Activated T-cell treated with anti-CD3 and anti-CD28 coated beads, Interleukin-2, amount 50 U/mL, for 24 hours (primary cell): Measurements from ENCODE around the gene ALKBH2.
"Not testable (repeated sequence)": the region's sequence is repeated elsewhere in the genome, so short reads cannot be mapped to it uniquely, and the experiment has no call there.

Experiments used
- DNase-seq: peaks from one replicate; pipeline ENCODE4 v3.0.0-alpha.2; 2020
- H3K27ac Mint-ChIP-seq: 2 replicates; pipeline ENCODE4 v1.8.0; 2020; ENCODE audit warnings: mild to moderate bottlenecking, mixed read lengths
- H3K27me3 Mint-ChIP-seq: 2 replicates; pipeline ENCODE4 v1.8.0; 2020; ENCODE audit warnings: mixed read lengths
- H3K36me3 Mint-ChIP-seq: 2 replicates; pipeline ENCODE4 v1.8.0; 2020; ENCODE audit warnings: low read depth, mixed read lengths
- H3K4me1 Mint-ChIP-seq: 2 replicates; pipeline ENCODE4 v1.8.0; 2020; ENCODE audit warnings: low read depth, mixed read lengths
- H3K4me3 Mint-ChIP-seq: 2 replicates; pipeline ENCODE4 v1.8.0; 2020; ENCODE audit warnings: mild to moderate bottlenecking, moderate library complexity, mixed read lengths
- H3K9me3 Mint-ChIP-seq: 2 replicates; pipeline ENCODE4 v1.8.0; 2020; ENCODE audit warnings: mixed read lengths

The ALKBH2 gene

GRCh38 chr12:109065853-109066193, 27.4 kb downstream of the ALKBH2 start:
- Mint-ChIP-seq H3K36me3 (peaks cover 44% of the 10 kb centered on the region), H3K27ac (no peak overlapping the region), H3K4me3 (no peak overlapping the region), H3K9me3 (no peaks in the 10 kb centered on the region), H3K27me3 (no peaks in the 10 kb centered on the region), H3K4me1 (peaks cover 4% of the 10 kb centered on the region)
- no peak for DNase-seq

GRCh38 chr12:109065154-109065852, 28.0 kb downstream of the ALKBH2 start:
- Mint-ChIP-seq H3K9me3 (no peaks in the 10 kb centered on the region), H3K27ac (no peak overlapping the region), H3K4me1 (peaks cover 4% of the 10 kb centered on the region), H3K4me3 (no peak overlapping the region), H3K36me3 (peaks cover 41% of the 10 kb centered on the region), H3K27me3 (no peaks in the 10 kb centered on the region)
- DNase-seq = no peak

- Mint-ChIP-seq H3K9me3 (no peaks in the 10 kb centered on the region), H3K36me3 (peaks cover 39% of the 10 kb centered on the region), H3K27me3 (no peaks in the 10 kb centered on the region), H3K4me3 (no peak overlapping the region), H3K27ac (no peak overlapping the region), H3K4me1 (peaks cover 4% of the 10 kb centered on the region)
- DNase-seq = no peak
Measured at GRCh38 chr12:109064143-109064542, 29.1 kb downstream of the ALKBH2 start.

- H3K4me1 Mint-ChIP-seq = peaks cover 15% of the 10 kb centered on the region
- H3K27ac Mint-ChIP-seq = no peak overlapping the region
- H3K27me3 Mint-ChIP-seq = no peaks in the 10 kb centered on the region
- DNase-seq = no peak
- H3K36me3 Mint-ChIP-seq = peaks cover 36% of the 10 kb centered on the region
- H3K9me3 Mint-ChIP-seq = no peaks in the 10 kb centered on the region
- H3K4me3 Mint-ChIP-seq = no peak overlapping the region
Measured at GRCh38 chr12:109058773-109059172, 34.5 kb downstream of the ALKBH2 start.

- Mint-ChIP-seq H3K4me1 (peaks cover 16% of the 10 kb centered on the region), H3K36me3 (peaks cover 37% of the 10 kb centered on the region), H3K27ac (no peak overlapping the region), H3K9me3 (no peaks in the 10 kb centered on the region), H3K27me3 (no peaks in the 10 kb centered on the region), H3K4me3 (no peak overlapping the region)
- no peak for DNase-seq
Measured at GRCh38 chr12:109057376-109057775, 35.9 kb downstream of the ALKBH2 start.

- DNase-seq = no peak
- H3K4me3 Mint-ChIP-seq = no peak overlapping the region
- H3K36me3 Mint-ChIP-seq = peaks cover 41% of the 10 kb centered on the region
- H3K4me1 Mint-ChIP-seq = peaks cover 20% of the 10 kb centered on the region
- no peaks in the 10 kb centered on the region for H3K9me3 Mint-ChIP-seq
- H3K27me3 Mint-ChIP-seq = no peaks in the 10 kb centered on the region
- H3K27ac Mint-ChIP-seq = no peak overlapping the region
Measured at GRCh38 chr12:109056891-109057290, 36.4 kb downstream of the ALKBH2 start.

- H3K9me3 Mint-ChIP-seq = no peaks in the 10 kb centered on the region
- no peak for DNase-seq
- peaks cover 23% of the 10 kb centered on the region for H3K4me1 Mint-ChIP-seq
- peak overlapping the region; percentile 40 for H3K27ac Mint-ChIP-seq
- peaks cover 34% of the 10 kb centered on the region for H3K36me3 Mint-ChIP-seq
- no peaks in the 10 kb centered on the region for H3K27me3 Mint-ChIP-seq
- no peak overlapping the region for H3K4me3 Mint-ChIP-seq
Measured at GRCh38 chr12:109054520-109054919, 38.8 kb downstream of the ALKBH2 start.

GRCh38 chr12:109054124-109054513, 39.2 kb downstream of the ALKBH2 start:
- H3K9me3 Mint-ChIP-seq, H3K27me3 Mint-ChIP-seq: not testable (repeated sequence)
- Mint-ChIP-seq H3K4me1 (peaks cover 23% of the 10 kb centered on the region), H3K27ac (peak overlapping the region; percentile 96), H3K4me3 (peak overlapping the region; percentile 83), H3K36me3 (peaks cover 33% of the 10 kb centered on the region)
- peak; percentile 33 for DNase-seq

- peak overlapping the region; percentile 83 for H3K4me3 Mint-ChIP-seq
- H3K27me3 Mint-ChIP-seq = no peaks in the 10 kb centered on the region
- H3K4me1 Mint-ChIP-seq = peaks cover 23% of the 10 kb centered on the region
- H3K9me3 Mint-ChIP-seq = no peaks in the 10 kb centered on the region
- DNase-seq = peak; percentile 59
- peak overlapping the region; percentile 96 for H3K27ac Mint-ChIP-seq
- H3K36me3 Mint-ChIP-seq = peaks cover 29% of the 10 kb centered on the region
Measured at GRCh38 chr12:109053382-109054123, 39.7 kb downstream of the ALKBH2 start.

GRCh38 chr12:109052414-109053323, 40.6 kb downstream of the ALKBH2 start, which contains the start of gene USP30:
USP30 (plus strand) TSS chr12:109052576; CDS start chr12:109052679, 103 bp downstream.
- H3K27me3 Mint-ChIP-seq = no peaks in the 10 kb centered on the region
- DNase-seq = peak; percentile 90
- H3K4me3 Mint-ChIP-seq = peak within 1 kb of the TSS; percentile 83
- H3K27ac Mint-ChIP-seq = peak within 1 kb of the TSS; percentile 96
- no peaks in the 10 kb centered on the region for H3K9me3 Mint-ChIP-seq
- peaks cover 23% of the 10 kb centered on the region for H3K36me3 Mint-ChIP-seq
- H3K4me1 Mint-ChIP-seq = peaks cover 23% of the 10 kb centered on the region

- peak overlapping the region; percentile 83 for H3K4me3 Mint-ChIP-seq
- DNase-seq = no peak
Measured at GRCh38 chr12:109052097-109052413, 41.2 kb downstream of the ALKBH2 start.

GRCh38 chr12:109049794-109050193, 43.5 kb downstream of the ALKBH2 start:
- H3K4me1 Mint-ChIP-seq = peaks cover 21% of the 10 kb centered on the region
- H3K4me3 Mint-ChIP-seq, DNase-seq, H3K27me3 Mint-ChIP-seq, H3K27ac Mint-ChIP-seq, H3K9me3 Mint-ChIP-seq: not testable (repeated sequence)
- peaks cover 18% of the 10 kb centered on the region for H3K36me3 Mint-ChIP-seq

More at GRCh38 chr12:109052097-109052413, 41.2 kb downstream of the ALKBH2 start:
- Mint-ChIP-seq H3K27ac (peak overlapping the region; percentile 96), H3K36me3 (peaks cover 18% of the 10 kb centered on the region), H3K27me3 (no peaks in the 10 kb centered on the region), H3K4me1 (peaks cover 23% of the 10 kb centered on the region), H3K9me3 (no peaks in the 10 kb centered on the region)

- H3K36me3 Mint-ChIP-seq = peaks cover 16% of the 10 kb centered on the region
- H3K4me3 Mint-ChIP-seq, H3K27me3 Mint-ChIP-seq, H3K9me3 Mint-ChIP-seq, H3K27ac Mint-ChIP-seq, DNase-seq: not testable (repeated sequence)
- peaks cover 11% of the 10 kb centered on the region for H3K4me1 Mint-ChIP-seq
Measured at GRCh38 chr12:109048706-109049105, 44.6 kb downstream of the ALKBH2 start.

- H3K27me3 Mint-ChIP-seq = peaks cover 11% of the 10 kb centered on the region
- peaks cover 6% of the 10 kb centered on the region for H3K4me1 Mint-ChIP-seq
- H3K4me3 Mint-ChIP-seq = no peak overlapping the region
Measured at GRCh38 chr12:109047081-109047805, 46.0 kb downstream of the ALKBH2 start.

More at GRCh38 chr12:109047081-109047805, 46.0 kb downstream of the ALKBH2 start:
- no peak for DNase-seq
- Mint-ChIP-seq H3K36me3 (peaks cover 6% of the 10 kb centered on the region), H3K9me3 (no peaks in the 10 kb centered on the region), H3K27ac (no peak overlapping the region)
